HG03439 (cell line): ENCODE results near the gene COQ10A.
A peak's percentile ranks its signal among the peaks of the same experiment; 100 is the strongest.
"Not testable (repeated sequence)": the region's sequence is repeated elsewhere in the genome, so short reads cannot be mapped to it uniquely, and the experiment has no call there.

Experiments
- ATAC-seq: cut with Tn5 transposase; IDR thresholded peaks from one replicate; pipeline ENCODE4 v1.9.1; 2021; ENCODE audit warnings: mild to moderate bottlenecking, moderate library complexity; ENCODE audit not compliant: unreplicated experiment

COQ10A gene

GRCh38 chr12:56242986-56243385 is 23.8 kb upstream of the COQ10A start:
- ATAC-seq = no peak

DNA sequence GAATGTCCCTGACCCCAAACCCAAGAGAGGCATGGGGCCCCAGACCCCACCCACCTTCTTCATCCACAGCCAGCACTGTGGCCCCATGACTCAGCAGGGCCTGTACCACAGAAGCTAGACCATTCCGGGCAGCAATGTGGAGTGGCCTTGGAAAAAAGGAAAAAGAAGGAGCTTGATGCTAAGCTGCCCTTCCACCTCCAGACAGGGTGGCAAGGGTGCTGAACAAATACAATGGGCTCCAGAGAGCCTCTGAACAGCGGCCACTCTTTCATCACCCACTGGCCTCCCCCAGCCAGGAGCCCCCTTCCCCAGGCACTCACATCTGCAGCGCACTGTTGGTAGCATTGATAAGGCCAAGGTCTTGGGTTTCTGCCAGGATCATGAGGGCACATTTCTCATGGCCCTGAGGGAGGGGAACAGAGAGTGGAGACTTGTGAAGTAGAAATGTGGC is 23.0 kb upstream of the COQ10A start:
- no peak for ATAC-seq

- ATAC-seq = no peak
These were observed 22.2 kb upstream of the COQ10A start for GRCh38 chr12:56244494-56244893.

DNA sequence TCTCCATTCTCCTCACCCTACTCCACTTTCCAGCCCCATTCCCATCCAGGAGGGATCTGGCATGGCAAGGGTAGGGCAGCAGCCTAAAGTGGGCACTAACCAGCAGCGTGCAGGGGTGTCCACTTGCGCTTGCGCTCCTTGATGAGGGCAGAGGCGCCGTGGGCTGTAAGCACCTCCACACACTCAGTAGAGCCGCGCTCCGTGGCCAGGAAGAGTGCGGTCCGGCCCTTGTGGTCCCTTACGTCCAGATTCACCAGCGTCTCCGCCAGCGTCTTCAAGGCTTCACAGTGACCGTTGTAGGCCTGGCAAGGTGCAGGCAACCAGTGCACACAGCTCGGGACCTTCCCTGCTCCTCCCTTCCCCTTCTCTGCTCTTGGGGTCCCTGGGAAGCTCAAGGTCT is 18.8 kb upstream of the COQ10A start:
- no peak for ATAC-seq

- no peak for ATAC-seq
These were observed 18.0 kb upstream of the COQ10A start for GRCh38 chr12:56248711-56249110.

DNA sequence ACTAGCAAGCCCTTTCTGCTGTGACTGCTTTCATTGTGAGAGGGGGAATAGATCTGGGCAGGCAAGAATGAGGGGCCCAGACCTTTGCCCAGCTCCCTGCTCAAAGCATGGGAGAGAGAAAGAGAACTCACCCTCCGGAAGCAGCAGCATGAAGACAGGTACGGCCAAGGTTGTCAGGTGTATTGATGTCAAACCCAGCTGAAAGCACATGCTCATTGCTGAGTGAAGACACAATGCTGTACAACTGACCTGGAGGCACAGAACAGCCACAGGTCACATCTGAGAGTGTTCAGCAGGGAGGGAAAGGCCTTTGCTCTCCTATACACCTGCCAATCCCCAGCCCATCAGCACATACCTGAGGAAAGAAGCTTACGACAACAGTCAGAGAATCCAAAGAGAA is 14.1 kb upstream of the COQ10A start:
- ATAC-seq = no peak

GRCh38 chr12:56253091-56253490 is 13.7 kb upstream of the COQ10A start:
- ATAC-seq = no peak

GRCh38 chr12:56255671-56256070 is 11.1 kb upstream of the COQ10A start:
- no peak for ATAC-seq

DNA sequence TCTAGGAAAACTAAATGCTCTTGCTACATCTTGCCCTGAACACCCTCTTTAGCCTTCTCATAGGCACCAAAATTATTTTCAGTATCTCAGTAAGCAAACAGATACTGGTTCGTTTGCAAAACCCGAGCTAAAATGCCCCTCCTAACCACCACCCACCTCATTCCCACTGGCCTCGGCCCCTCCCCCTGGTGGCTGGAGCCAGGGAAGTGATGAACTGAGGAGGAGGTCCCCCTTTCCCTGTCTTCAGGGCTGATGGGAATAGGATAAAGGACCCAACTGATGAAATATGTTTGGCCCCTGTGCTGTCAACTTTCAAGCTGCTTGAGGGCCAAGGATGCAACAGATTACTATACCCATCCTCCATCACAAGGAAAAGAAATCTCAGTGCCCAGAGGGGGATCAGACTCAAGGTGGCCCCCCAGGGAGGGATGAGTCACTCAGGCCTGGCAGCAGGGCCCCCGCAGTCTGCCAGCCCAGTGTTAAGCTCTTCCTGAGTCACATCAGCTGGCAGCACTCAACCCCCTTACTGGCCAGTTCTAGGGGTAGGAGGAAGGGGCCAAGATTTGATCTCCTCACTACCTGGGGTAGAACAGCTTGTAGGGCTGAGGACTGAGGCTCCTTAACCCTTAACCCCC is 10.3 kb upstream of the COQ10A start:
- no peak for ATAC-seq

GRCh38 chr12:56257071-56257470 is 9.7 kb upstream of the COQ10A start:
- no peak for ATAC-seq

DNA sequence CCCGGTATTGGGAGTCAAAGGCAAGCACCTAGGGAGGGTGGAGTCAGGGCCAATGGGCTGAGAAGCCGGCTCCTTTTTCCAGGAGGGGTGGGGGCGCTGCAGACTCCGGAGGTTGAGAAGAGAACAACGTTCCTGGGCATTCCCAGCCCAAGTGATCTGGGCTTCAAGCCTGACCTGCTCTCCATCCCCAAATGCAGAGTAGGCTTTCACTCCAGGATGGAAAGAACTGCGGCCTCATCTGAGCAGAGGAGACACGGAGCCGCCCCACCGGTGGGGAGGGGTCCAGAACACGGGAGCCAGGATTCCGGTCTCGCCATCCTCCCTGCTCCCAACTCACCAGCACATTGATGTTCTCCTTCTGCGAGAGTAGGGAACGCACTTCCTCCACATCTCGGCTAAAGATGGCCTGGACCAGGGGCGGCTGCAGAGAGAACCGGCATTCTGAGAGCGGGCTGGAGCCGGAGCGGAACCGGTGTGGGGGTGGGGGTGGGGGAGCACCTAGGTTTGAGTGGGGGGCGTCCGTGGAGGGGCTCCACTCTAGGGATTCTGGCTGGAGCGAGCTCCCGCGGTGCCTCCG is 9.2 kb upstream of the COQ10A start:
- peak; percentile 11 for ATAC-seq

- peak; percentile 87 for ATAC-seq
These were observed 8.5 kb upstream of the COQ10A start, which contains the start of gene ANKRD52 for GRCh38 chr12:56258068-56258819. Gene ANKRD52 (minus strand): TSS chr12:56258384. CDS start chr12:56258269, 115 bp downstream.

DNA sequence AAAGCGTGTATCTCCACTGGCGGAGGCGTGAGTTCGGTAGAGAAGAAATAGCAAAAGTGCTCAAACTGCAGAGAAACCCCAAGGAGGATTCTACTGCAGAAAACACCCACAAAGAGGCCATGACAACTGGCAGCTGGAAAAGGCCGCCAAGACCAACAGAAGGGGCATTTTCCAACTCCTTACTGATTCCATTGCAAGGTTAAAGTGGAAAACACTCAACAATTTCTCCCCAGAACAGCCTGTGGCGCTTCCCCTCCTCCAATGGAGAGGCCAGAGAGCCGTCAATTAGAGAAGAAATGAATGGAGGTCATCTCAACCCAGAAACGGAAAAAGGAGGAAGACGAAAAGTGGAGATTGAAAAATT is 7.9 kb upstream of the COQ10A start:
- ATAC-seq = no peak

- ATAC-seq = no peak
These were observed 6.4 kb upstream of the COQ10A start for GRCh38 chr12:56260380-56260779.

GRCh38 chr12:56260921-56261320 is 5.8 kb upstream of the COQ10A start:
- no peak for ATAC-seq

GRCh38 chr12:56261503-56262232 is 5.1 kb upstream of the COQ10A start:
- no peak for ATAC-seq

GRCh38 chr12:56262955-56263354 is 3.8 kb upstream of the COQ10A start:
- ATAC-seq = not testable (repeated sequence)

GRCh38 chr12:56266068-56266692 is 562 bp upstream of the COQ10A start:
- not testable (repeated sequence) for ATAC-seq

GRCh38 chr12:56267443-56268071 is 815 bp downstream of the COQ10A start:
- peak; percentile 5 for ATAC-seq

GRCh38 chr12:56271031-56271430 is 4.3 kb downstream of the COQ10A start:
- ATAC-seq = no peak
